Measurements from ENCODE around the gene PSME2.

PSME2 gene

DNA sequence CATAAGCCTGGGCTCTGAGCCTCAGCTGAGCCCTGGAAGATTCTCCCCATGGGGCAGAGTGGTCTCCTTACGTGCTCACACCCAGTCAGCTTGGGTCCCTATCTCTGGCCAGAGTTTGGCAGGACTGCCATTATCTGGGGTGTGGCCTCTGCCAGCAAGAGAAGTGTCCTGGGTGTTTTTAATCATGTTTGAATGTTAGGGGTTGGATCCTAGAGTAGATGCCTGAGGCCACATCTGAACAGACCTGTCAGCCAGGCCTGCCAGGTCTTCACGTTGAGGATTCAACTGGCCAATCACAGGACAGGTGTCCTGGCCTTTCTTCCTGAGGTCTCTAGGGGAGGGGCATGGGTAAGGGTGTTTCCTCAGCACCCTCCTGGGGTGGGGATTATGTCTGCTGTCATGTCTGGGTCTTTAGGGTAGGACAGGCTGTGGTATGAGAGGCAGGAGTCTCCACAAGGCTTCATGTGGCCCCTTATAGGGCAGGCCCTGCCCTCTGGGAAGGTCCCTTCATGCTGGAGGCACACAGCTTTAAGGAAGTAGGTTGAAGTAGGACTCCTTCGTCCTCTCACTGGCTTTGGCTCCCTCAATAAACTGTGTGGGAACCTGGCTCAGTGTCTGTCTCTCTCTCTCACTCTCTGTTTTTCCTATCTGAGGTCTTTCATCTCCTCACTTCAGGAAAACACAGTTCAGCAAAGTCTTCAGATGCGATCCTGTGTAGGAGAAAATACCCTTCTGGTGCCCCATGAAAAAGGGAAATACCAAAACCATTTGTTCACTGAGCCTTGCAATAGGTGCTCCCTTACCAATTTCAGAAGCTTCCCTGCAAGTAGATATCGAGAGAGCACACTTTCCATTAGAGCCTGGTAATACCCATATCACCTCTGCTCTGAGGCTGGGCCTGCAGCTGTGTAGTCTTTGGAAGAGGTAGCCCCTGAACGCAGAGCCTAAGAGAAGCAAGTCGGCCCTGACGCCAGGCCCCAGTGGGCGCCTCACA lies 22.7 kb downstream of the PSME2 start:
- TF ChIP-seq CTCF (IDR thresholded peaks at IDR 0.05; ENCODE audit: low read depth, low read length): no peak
- Histone ChIP-seq H3K4me3 (ENCODE audit: low read depth, low read length) (no peak overlapping the region), H3K27me3 (no peaks in the 10 kb centered on the region), H3K4me1 (no peaks in the 10 kb centered on the region), H3K9me3 (no peaks in the 10 kb centered on the region), H3K36me3 (peaks cover 14% of the 10 kb centered on the region)
- no peak for DNase-seq

DNA sequence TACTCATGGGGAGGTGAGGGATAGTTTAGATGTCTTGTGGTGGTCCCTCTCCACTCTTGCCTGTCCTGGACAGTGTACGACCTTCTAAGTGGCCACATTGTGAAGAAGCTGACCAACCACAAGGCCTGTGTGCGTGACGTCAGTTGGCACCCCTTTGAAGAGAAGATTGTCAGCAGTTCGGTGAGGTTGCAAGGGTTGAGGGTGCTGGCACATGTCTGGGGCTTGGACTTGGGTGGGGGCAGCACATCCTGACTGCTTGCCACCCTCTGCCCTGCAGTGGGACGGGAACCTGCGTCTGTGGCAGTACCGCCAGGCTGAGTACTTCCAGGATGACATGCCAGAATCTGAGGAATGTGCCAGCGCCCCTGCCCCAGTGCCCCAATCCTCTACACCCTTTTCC lies 23.5 kb downstream of the PSME2 start:
- no peak for DNase-seq
- Histone ChIP-seq H3K9me3 (no peaks in the 10 kb centered on the region), H3K27me3 (no peaks in the 10 kb centered on the region), H3K4me3 (ENCODE audit: low read depth, low read length) (no peak overlapping the region), H3K36me3 (peaks cover 14% of the 10 kb centered on the region), H3K4me1 (no peaks in the 10 kb centered on the region)
- TF ChIP-seq CTCF (IDR thresholded peaks at IDR 0.05; ENCODE audit: low read depth, low read length): no peak

DNA sequence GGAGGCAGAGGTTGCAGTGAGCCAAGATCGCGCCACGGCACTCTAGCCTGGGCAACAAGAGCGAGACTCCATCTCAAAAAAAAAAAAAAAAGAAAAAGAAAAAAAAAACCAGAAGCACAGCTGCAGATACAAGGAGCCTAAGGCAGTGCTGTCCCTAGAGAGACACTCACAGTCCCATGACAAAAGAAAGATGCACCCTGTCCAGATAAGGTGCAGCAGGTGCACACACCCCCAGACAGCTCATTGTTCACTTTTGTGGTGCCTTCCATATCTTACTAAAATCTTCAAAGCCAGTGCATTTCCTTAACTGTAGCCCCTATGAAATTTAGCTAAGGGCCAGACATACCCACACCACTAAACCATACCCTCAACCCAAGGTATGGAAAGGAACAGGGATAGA lies 24.0 kb downstream of the PSME2 start:
- Histone ChIP-seq H3K4me1 (no peaks in the 10 kb centered on the region), H3K4me3 (ENCODE audit: low read depth, low read length) (no peak overlapping the region), H3K27me3 (no peaks in the 10 kb centered on the region), H3K9me3 (no peaks in the 10 kb centered on the region), H3K36me3 (peaks cover 14% of the 10 kb centered on the region)
- TF ChIP-seq CTCF (IDR thresholded peaks at IDR 0.05; ENCODE audit: low read depth, low read length): no peak
- DNase-seq: no peak

DNA sequence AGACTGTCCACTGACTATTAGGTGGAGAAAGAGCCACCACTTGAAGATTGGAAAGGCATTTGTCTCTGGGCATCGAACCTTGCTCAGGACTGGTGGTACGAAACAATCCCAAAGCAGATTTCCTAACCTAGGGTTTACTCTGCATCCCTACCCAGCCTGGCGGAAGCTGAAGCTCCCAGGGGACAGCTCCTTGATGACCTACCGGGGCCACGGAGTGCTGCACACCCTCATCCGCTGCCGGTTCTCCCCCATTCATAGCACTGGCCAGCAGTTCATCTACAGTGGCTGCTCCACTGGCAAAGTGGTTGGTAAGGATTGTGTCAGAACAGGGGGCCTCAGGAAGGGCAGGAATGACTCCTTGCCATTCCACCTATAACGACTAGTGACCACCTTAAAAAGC lies 25.2 kb downstream of the PSME2 start:
- DNase-seq: no peak
- Histone ChIP-seq H3K9me3 (no peaks in the 10 kb centered on the region), H3K27me3 (no peaks in the 10 kb centered on the region), H3K36me3 (peaks cover 14% of the 10 kb centered on the region), H3K4me3 (ENCODE audit: low read depth, low read length) (no peak overlapping the region), H3K4me1 (no peaks in the 10 kb centered on the region)
- TF ChIP-seq CTCF (IDR thresholded peaks at IDR 0.05; ENCODE audit: low read depth, low read length): no peak

- H3K4me3 ChIP-seq (ENCODE audit: low read depth, low read length): no peak overlapping the region
Observed at GRCh38 chr14:24119691-24120090, 26.7 kb downstream of the PSME2 start.

More at GRCh38 chr14:24119691-24120090, 26.7 kb downstream of the PSME2 start:
- H3K9me3 ChIP-seq: no peaks in the 10 kb centered on the region
- no peaks in the 10 kb centered on the region for H3K27me3 ChIP-seq
- DNase-seq: no peak
- no peaks in the 10 kb centered on the region; the same call in 1 of the 2 replicates for H3K4me1 ChIP-seq
- TF ChIP-seq CTCF (IDR thresholded peaks at IDR 0.05; ENCODE audit: low read depth, low read length): no peak
- peaks cover 14% of the 10 kb centered on the region for H3K36me3 ChIP-seq
